ENCODE measurements around the gene LRIG1.

- TF ChIP-seq EP300 (IDR thresholded peaks at IDR 0.05) (no peak), CTCF (IDR thresholded peaks at IDR 0.05) (no peak), POLR2A (IDR thresholded peaks at IDR 0.05; ENCODE audit: low read depth) (no peak)
Observed at GRCh38 chr3:66377800-66378199, 123.0 kb downstream of the LRIG1 start.
